ENCODE measurements around the gene TM4SF1.

Gene TM4SF1

GRCh38 chr3:149377408-149378364, at the start of gene TM4SF1:
Gene TM4SF1, minus strand, starts transcription at chr3:149377649. Its CDS starts 102 bp downstream, at chr3:149377547.
- DNase-seq: peak; percentile 99

GRCh38 chr3:149426325-149426724, 48.9 kb upstream of the TM4SF1 start:
- no peak for DNase-seq

GRCh38 chr3:149424918-149425317, 47.5 kb upstream of the TM4SF1 start:
- DNase-seq: no peak

- DNase-seq: no peak
These were observed 44.3 kb upstream of the TM4SF1 start for GRCh38 chr3:149421764-149422163.

- DNase-seq: no peak
These were observed 42.4 kb upstream of the TM4SF1 start for GRCh38 chr3:149419816-149420215.

- DNase-seq: no peak
These were observed 40.3 kb upstream of the TM4SF1 start for GRCh38 chr3:149417727-149418126.

GRCh38 chr3:149417174-149417573, 39.7 kb upstream of the TM4SF1 start:
- DNase-seq: no peak

- no peak for DNase-seq
These were observed 38.0 kb upstream of the TM4SF1 start for GRCh38 chr3:149415484-149415883.

GRCh38 chr3:149414557-149415231, 37.2 kb upstream of the TM4SF1 start:
- peak; percentile 18 for DNase-seq

GRCh38 chr3:149411583-149411982, 34.1 kb upstream of the TM4SF1 start:
- no peak for DNase-seq

GRCh38 chr3:149409351-149409750, 31.9 kb upstream of the TM4SF1 start:
- DNase-seq: no peak

GRCh38 chr3:149407898-149408297, 30.4 kb upstream of the TM4SF1 start:
- no peak for DNase-seq

GRCh38 chr3:149406244-149406752, 28.8 kb upstream of the TM4SF1 start:
- DNase-seq: no peak

GRCh38 chr3:149403443-149403842, 26.0 kb upstream of the TM4SF1 start:
- DNase-seq: no peak

- no peak for DNase-seq
These were observed 25.0 kb upstream of the TM4SF1 start for GRCh38 chr3:149402481-149402880.

- DNase-seq: peak; percentile 22
These were observed 24.5 kb upstream of the TM4SF1 start for GRCh38 chr3:149401926-149402310.

GRCh38 chr3:149401212-149401925, 23.9 kb upstream of the TM4SF1 start:
- DNase-seq: peak; percentile 81

GRCh38 chr3:149400645-149401044, 23.2 kb upstream of the TM4SF1 start:
- DNase-seq: no peak

GRCh38 chr3:149398296-149398695, 20.8 kb upstream of the TM4SF1 start:
- DNase-seq: no peak

GRCh38 chr3:149397528-149397927, 20.1 kb upstream of the TM4SF1 start:
- DNase-seq: no peak

- no peak for DNase-seq
These were observed 19.0 kb upstream of the TM4SF1 start for GRCh38 chr3:149396476-149396875.

GRCh38 chr3:149395107-149396089, 17.9 kb upstream of the TM4SF1 start:
- DNase-seq: peak; percentile 56
